HG02610 (cell line): ENCODE data around the gene BMERB1.
"Not testable (repeated sequence)": the region's sequence is repeated elsewhere in the genome, so short reads cannot be mapped to it uniquely, and the experiment has no call there.

ENCODE experiments used
- ATAC-seq: cut with Tn5 transposase; IDR thresholded peaks from one replicate; pipeline ENCODE4 v1.9.1; 2021; ENCODE audit warnings: mild to moderate bottlenecking, moderate library complexity; ENCODE audit not compliant: unreplicated experiment

BMERB1 gene

GRCh38 chr16:15607221-15607699 lies 172.9 kb downstream of the BMERB1 start:
- ATAC-seq: not testable (repeated sequence)

GRCh38 chr16:15607700-15608396 lies 173.5 kb downstream of the BMERB1 start:
- no peak for ATAC-seq

GRCh38 chr16:15608398-15609285 lies 174.3 kb downstream of the BMERB1 start:
- no peak for ATAC-seq

- no peak for ATAC-seq
These were observed 174.9 kb downstream of the BMERB1 start for GRCh38 chr16:15609286-15609649.

GRCh38 chr16:15610369-15610871 lies 176.0 kb downstream of the BMERB1 start:
- ATAC-seq: no peak

GRCh38 chr16:15611610-15612009 lies 177.2 kb downstream of the BMERB1 start:
- no peak for ATAC-seq

GRCh38 chr16:15613676-15614075 lies 179.3 kb downstream of the BMERB1 start:
- no peak for ATAC-seq

- no peak for ATAC-seq
These were observed 181.6 kb downstream of the BMERB1 start for GRCh38 chr16:15616012-15616411.

- ATAC-seq: no peak
These were observed 182.2 kb downstream of the BMERB1 start for GRCh38 chr16:15616475-15617165.

GRCh38 chr16:15617901-15618300 lies 183.5 kb downstream of the BMERB1 start:
- ATAC-seq: no peak

- no peak for ATAC-seq
These were observed 184.0 kb downstream of the BMERB1 start for GRCh38 chr16:15618392-15618791.

- ATAC-seq: no peak
These were observed 186.3 kb downstream of the BMERB1 start for GRCh38 chr16:15620611-15621195.

- ATAC-seq: no peak
These were observed 187.1 kb downstream of the BMERB1 start for GRCh38 chr16:15621456-15621855.

- no peak for ATAC-seq
These were observed 187.5 kb downstream of the BMERB1 start for GRCh38 chr16:15621889-15622288.

GRCh38 chr16:15631730-15632409 lies 197.5 kb downstream of the BMERB1 start:
- ATAC-seq: no peak

GRCh38 chr16:15635926-15636325 lies 201.5 kb downstream of the BMERB1 start:
- no peak for ATAC-seq

GRCh38 chr16:15636392-15636873 lies 202.0 kb downstream of the BMERB1 start:
- ATAC-seq: no peak
